Body of pancreas (tissue), 4 donors: ENCODE data around the gene TAAR9.

Source experiments
- CTCF ChIP-seq, 7 experiments: fragments of 450-650 bp in 4 of 7; fragments of 200-600 bp in 3 of 7; sonication (generic) in 3 of 7; IDR thresholded peaks; one replicate each; pipeline ENCODE4 v1.5.1; 2016 to 2019; ENCODE audit warnings: antibody characterized with exemption in 7 of 7
- POLR2A ChIP-seq, 3 donors: fragments of 450-650 bp; IDR thresholded peaks; one replicate each; pipeline ENCODE4 v1.6.1; 2016; ENCODE audit warnings: antibody characterized with exemption in 3 of 3, mild to moderate bottlenecking in 2 of 3

- no peak for TF ChIP-seq CTCF (IDR thresholded peaks at IDR 0.05)
- TF ChIP-seq POLR2A (IDR thresholded peaks at IDR 0.05) = no peak
These were observed 14.3 kb downstream of the TAAR9 start, which contains the start of gene TAAR8 for GRCh38 chr6:132552372-132552771.
